ENCODE results near the gene DDX10.

DNA sequence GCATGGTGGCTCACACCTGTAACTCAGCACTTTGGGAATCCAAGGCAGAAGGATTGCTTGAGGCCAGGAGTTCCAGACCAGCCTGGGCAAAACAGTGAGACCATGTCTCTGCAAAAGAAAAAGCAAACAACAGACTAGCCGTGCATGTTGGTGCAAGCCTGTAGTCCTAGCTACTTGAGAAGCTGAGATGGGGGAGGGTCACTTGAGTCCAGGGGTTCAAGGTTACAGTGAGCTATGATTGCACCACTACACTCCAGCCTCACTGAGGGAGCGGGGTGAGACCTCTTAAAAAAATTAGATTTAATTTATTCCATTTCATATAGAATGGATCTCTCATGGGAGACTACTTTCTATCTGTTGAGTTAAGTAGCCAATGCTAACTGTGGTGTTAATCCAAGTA, 50.4 kb downstream of the DDX10 start:
- TF ChIP-seq, protein P1, sequence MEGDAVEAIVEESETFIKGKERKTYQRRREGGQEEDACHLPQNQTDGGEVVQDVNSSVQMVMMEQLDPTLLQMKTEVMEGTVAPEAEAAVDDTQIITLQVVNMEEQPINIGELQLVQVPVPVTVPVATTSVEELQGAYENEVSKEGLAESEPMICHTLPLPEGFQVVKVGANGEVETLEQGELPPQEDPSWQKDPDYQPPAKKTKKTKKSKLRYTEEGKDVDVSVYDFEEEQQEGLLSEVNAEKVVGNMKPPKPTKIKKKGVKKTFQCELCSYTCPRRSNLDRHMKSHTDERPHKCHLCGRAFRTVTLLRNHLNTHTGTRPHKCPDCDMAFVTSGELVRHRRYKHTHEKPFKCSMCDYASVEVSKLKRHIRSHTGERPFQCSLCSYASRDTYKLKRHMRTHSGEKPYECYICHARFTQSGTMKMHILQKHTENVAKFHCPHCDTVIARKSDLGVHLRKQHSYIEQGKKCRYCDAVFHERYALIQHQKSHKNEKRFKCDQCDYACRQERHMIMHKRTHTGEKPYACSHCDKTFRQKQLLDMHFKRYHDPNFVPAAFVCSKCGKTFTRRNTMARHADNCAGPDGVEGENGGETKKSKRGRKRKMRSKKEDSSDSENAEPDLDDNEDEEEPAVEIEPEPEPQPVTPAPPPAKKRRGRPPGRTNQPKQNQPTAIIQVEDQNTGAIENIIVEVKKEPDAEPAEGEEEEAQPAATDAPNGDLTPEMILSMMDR (IDR thresholded peaks at IDR 0.05) = no peak
- TF ChIP-seq POLR2A (IDR thresholded peaks at IDR 0.05) = no peak

Data from ovary (tissue), 3 donors.